Medulla oblongata (tissue), 1 donor: Measurements from ENCODE around the gene FGF14.

ENCODE experiments used
- DNase-seq: peaks from one replicate; pipeline ENCODE4 v3.0.0-alpha.2; 2015; ENCODE audit errors: extremely low spot score

The FGF14 gene

GRCh38 chr13:102250448-102250847 lies 151.4 kb downstream of the FGF14 start:
- no peak for DNase-seq

DNA sequence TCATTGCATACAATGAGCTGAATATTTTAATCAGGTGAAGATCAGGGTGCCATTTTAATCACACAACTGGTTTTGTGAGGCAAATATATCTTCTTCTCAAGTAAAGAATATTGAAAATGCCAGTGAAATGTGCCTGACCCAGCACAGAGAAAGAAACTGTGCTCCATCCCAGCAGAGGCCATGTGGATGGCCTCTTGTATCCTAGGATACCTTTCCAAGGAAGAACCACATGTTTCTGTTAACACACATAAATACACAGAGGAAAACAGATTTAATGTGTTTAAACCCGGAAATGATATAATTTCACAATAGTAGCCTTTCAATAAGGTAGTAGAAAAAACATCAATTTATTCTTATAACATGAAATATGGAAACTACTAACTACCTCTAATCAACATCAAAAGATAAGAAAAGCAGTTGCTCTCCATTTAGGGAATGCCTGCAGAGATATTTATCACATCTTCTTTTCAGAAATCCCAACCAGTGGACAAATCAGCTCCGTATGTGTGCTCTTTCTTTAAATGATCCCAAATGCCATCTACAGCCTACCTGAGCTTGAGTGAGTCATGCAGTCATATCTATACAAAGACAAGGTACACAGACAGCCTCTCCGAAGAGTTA lies 157.1 kb downstream of the FGF14 start:
- no peak for DNase-seq

DNA sequence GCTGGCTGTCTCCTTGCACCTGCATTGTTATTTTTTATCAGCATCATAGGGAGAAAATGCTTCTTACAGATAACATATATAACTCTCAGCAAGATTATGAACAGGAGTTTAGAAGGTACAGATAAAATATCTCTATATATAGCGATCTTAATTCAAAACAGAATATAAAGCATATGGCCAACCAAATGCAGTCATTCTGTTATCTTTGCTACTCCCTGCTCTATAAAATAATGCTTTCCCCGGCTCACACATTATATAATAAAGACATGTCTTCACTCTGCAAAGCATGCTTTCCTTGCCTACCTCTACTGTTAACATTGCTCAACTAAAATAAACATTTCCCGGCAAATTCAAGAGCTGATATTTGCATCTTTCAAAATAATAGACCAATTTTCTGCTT lies 161.7 kb downstream of the FGF14 start:
- no peak for DNase-seq

DNA sequence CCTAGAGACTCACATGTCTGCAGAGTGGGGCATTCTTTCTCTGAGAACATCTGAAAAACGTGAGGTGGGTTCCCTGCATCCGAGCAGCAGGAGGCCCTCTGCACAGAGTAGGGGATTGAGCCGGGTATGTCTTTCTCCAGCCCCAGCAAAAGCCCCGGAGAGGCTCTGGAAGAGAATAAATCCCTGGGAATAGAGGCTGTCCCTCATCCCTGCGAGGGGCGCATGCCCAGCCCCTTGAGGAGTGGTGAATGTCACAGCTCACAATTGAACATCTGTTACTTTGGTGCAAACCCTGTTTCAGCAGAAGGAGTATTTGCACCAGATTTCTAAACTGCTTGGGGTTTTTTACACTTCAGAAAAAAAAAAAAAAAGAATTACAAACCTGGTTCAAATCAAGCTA lies 164.6 kb downstream of the FGF14 start:
- no peak for DNase-seq

DNA sequence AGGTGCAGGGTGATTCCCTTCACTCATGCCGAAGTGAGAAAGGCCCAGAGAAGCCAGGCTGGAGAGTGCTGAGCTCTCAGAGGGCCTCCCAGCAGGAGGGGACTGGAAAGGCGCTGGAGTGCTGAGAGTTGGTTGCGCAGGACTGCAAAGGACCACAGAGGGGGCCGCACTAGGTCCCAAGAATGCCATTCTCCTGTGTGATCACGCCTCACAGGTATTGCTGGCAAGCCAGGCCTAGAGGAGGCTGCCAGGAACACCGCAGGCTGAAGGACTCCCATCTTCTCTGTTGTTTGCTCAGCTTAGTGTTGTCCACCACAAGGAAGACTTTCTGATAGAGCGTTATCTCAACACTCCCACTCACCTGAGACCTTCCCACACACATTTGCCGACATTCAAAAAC lies 165.0 kb downstream of the FGF14 start:
- DNase-seq = no peak

DNA sequence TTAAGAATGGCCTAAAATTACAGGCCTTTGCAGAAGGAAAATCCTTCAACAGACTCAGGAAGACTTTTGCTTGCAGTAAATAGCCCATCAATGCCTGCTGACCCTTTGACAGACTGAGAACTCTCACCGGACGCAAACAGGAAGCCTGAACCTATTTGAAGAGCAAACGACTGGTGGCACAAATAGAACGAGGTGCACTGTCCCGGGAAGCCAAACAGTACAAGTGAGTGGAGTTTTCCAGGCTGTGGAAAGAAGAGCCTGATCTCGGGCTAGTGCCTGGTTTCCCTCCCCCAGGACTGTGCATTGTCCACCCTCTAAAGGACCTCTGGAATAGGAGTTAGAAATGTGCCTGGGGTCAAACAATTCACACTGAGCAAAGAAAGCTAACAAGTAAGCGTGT lies 165.5 kb downstream of the FGF14 start:
- DNase-seq = no peak

DNA sequence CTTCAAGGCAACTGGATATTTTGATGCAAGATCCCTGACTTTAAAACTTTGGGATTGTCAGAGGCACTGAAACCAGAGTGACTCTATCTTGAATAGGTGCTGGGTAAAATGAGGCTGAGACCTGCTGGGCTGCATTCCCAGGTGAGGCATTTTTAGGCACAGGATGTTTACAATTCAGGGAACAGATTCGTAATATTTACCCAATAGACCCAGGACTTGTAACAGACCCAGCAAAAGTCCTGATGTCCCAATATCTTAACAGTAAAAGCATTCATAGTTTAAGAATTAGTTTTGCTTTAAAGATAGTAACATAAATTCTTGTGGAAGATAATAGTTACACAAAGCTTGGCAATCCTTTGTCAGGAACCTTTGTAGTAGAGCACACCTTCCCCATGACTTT lies 166.2 kb downstream of the FGF14 start:
- no peak for DNase-seq

DNA sequence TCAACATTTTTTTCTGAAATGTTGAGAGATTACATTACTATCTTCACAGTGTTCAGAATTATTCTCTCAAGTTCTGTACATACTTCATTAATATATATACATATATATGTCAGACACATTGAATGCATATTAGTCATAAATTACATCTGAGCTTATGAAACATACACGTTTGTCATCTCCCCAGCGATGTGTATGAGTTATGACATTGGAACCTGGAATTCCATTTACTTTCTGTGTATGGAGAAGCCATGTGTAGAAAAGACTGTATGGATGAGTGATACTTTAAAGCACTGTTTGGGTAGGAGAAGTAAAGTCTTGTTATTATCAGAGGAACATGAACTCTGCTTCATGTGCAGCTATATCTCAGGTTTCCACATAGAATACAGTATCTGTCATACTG lies 167.2 kb downstream of the FGF14 start:
- no peak for DNase-seq

- DNase-seq = no peak
These were observed 168.2 kb downstream of the FGF14 start for GRCh38 chr13:102233566-102234208.

DNA sequence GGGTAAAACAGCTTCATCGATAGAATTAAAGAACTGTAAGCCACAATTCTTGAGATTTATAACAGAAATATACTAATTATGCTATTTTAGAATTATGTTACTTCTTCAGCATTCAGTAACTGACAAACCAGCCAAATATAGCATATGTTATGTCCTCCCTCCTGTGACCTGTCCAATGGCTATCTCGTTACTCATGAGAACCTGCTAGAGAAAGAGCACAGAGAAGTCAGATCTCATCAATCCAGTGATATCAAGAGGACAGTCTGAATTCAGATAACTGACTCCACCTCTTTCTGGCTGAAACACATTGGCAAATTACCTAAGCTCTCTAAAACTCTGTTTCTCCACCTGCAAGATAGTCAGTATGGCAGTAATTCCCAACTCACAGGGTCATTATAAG lies 170.4 kb downstream of the FGF14 start:
- DNase-seq = no peak

GRCh38 chr13:102227741-102228140 lies 174.1 kb downstream of the FGF14 start:
- DNase-seq = no peak

GRCh38 chr13:102226591-102226990 lies 175.3 kb downstream of the FGF14 start:
- DNase-seq = no peak

DNA sequence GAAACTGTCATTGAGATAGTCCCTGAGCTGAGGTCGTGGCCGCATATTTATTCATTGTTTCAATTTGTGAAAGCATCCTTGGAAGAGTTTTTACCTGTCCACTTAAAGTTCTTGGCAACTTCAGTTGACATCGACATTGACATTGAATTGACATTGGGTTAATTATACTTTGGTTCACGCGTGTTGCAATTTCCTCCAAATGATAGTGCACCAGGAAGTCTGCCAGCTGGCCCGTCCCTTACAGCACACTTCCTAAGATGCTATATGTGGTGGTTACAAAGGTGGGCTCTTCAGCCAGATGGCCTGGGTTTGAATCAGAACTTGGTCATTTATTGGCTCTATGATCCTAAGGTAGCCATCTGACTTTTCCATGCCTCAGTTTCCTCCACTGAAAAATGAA lies 176.0 kb downstream of the FGF14 start:
- DNase-seq = no peak

- DNase-seq = no peak
These were observed 181.1 kb downstream of the FGF14 start for GRCh38 chr13:102220681-102221228.

DNA sequence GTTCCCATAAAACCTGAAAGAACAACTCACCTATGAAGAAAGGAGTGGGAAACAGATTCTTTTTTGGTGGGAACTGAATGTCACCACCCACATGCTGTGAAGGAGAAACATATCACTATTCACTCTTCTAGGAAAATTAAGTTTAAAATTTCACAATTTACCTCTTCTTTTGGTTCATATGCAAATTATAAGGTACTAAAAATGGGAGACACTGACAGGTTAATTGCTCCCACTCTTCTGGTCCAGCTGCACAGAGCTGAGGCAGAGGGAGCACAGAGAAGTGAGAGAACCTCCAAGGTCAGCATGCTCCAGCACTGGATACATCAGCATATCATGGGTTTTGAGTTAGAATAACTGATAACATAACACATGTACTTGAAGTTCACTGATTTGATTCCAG lies 186.9 kb downstream of the FGF14 start:
- no peak for DNase-seq

DNA sequence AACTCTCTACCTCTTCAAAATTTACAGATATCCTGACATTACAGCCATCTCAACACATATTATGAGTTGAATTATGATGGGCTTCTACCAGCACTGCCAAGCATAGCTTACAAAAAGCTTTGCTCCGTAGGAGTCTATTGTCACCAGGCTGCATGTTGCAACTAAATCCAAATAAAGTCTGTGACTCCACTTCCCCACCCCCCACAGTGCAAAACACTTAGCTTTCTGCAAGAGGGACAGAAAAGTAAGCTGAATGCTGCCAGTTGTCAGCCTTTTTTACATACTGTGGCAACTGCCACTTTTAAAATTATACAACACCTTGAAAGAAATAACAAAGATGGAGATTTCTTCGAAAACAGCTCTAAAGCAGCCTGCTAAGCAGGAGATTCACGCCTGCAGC lies 189.1 kb downstream of the FGF14 start:
- DNase-seq = peak; percentile 6

GRCh38 chr13:102208347-102208746 lies 193.5 kb downstream of the FGF14 start:
- no peak for DNase-seq

GRCh38 chr13:102207680-102208342 lies 194.0 kb downstream of the FGF14 start:
- DNase-seq = no peak

- no peak for DNase-seq
These were observed 198.1 kb downstream of the FGF14 start for GRCh38 chr13:102203718-102204117.

- no peak for DNase-seq
These were observed 203.2 kb downstream of the FGF14 start for GRCh38 chr13:102198418-102199311.

DNA sequence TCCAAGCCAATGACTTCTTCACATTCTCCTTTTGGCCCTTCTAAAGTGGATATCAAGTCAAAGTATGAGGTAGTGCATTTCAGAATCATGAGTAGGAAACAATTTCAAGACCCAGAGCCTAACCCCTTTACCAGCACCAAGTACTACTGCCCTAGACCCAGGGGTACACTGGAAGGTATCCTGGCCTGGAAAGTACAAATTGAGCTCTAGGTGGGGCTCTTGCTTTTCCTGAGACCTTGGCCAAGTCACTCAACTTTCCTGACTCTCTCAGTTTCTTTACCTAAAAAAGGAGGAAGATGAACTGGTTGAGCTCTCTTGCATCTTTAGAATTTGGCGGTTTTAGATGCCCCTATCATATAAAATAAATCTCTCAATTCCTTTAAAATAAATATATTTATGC lies 204.7 kb downstream of the FGF14 start:
- DNase-seq = no peak
